ENCODE results near the gene CCR9.

Gene CCR9

GRCh38 chr3:45907769-45908705, 21.7 kb downstream of the CCR9 start:
- peak; percentile 61 for DNase-seq (ENCODE audit: low read depth)
- TF ChIP-seq, protein P1, sequence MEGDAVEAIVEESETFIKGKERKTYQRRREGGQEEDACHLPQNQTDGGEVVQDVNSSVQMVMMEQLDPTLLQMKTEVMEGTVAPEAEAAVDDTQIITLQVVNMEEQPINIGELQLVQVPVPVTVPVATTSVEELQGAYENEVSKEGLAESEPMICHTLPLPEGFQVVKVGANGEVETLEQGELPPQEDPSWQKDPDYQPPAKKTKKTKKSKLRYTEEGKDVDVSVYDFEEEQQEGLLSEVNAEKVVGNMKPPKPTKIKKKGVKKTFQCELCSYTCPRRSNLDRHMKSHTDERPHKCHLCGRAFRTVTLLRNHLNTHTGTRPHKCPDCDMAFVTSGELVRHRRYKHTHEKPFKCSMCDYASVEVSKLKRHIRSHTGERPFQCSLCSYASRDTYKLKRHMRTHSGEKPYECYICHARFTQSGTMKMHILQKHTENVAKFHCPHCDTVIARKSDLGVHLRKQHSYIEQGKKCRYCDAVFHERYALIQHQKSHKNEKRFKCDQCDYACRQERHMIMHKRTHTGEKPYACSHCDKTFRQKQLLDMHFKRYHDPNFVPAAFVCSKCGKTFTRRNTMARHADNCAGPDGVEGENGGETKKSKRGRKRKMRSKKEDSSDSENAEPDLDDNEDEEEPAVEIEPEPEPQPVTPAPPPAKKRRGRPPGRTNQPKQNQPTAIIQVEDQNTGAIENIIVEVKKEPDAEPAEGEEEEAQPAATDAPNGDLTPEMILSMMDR (conservative IDR thresholded peaks at IDR 0.05; ENCODE audit: low read length) = no peak
- H3K4me3 ChIP-seq (ENCODE audit: low read length) = no peak overlapping the region

- H3K4me3 ChIP-seq (ENCODE audit: low read length) = no peak overlapping the region
- DNase-seq (ENCODE audit: low read depth) = no peak
- TF ChIP-seq, protein P1 (conservative IDR thresholded peaks at IDR 0.05; ENCODE audit: low read length) = no peak
Measured at GRCh38 chr3:45908761-45909160, 22.4 kb downstream of the CCR9 start.

- no peak overlapping the region for H3K4me3 ChIP-seq (ENCODE audit: low read length)
- no peak for DNase-seq (ENCODE audit: low read depth)
- TF ChIP-seq, protein P1 (conservative IDR thresholded peaks at IDR 0.05; ENCODE audit: low read length) = no peak
Measured at GRCh38 chr3:45909542-45909941, 23.2 kb downstream of the CCR9 start.

- TF ChIP-seq, protein P1 (conservative IDR thresholded peaks at IDR 0.05; ENCODE audit: low read length) = no peak
- H3K4me3 ChIP-seq (ENCODE audit: low read length) = no peak overlapping the region
- no peak for DNase-seq (ENCODE audit: low read depth)
Measured at GRCh38 chr3:45910892-45911291, 24.5 kb downstream of the CCR9 start.

DNA sequence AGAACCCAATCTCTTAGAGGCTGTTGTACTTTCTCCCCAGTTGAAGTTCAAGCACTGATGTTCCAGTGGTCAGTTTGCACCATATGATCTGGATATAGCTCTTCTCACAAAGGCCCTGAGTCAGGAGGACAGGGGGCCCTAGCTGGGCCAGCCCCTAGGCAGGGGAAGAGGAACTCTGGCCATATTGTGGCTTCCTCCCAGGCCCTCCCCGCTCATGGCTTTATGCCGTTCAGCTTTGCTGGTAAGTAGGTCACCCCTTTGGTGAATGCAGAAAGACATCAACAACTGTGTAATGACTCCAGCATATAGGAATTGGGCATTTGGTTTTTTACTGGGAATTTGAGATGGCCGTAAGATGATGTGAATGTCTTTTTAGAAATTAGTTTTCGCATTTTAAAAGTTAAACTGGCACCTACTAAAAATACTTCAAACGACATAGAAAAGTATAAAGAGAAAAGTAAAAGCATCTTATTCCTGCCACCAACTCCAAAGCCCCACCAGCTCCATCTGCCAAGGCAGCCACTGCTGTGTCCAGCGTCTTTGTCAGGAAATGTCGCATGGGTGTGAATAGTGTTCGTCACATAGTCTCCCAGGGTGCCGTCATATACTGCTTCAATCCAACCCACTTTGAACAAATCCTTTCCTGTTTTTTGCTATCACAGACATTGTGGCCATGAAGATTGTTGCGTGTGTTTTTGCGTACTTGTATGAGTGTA, 25.3 kb downstream of the CCR9 start:
- no peak for DNase-seq (ENCODE audit: low read depth)
- H3K4me3 ChIP-seq (ENCODE audit: low read length) = no peak overlapping the region
- TF ChIP-seq, protein P1 (conservative IDR thresholded peaks at IDR 0.05; ENCODE audit: low read length) = no peak

GRCh38 chr3:45912435-45912834, 26.1 kb downstream of the CCR9 start:
- DNase-seq (ENCODE audit: low read depth) = no peak
- no peak overlapping the region for H3K4me3 ChIP-seq (ENCODE audit: low read length)
- TF ChIP-seq, protein P1 (conservative IDR thresholded peaks at IDR 0.05; ENCODE audit: low read length) = no peak

Measured in AG10803 (cell line).